Measurements from ENCODE around the gene TENT5A.

The TENT5A gene

DNA sequence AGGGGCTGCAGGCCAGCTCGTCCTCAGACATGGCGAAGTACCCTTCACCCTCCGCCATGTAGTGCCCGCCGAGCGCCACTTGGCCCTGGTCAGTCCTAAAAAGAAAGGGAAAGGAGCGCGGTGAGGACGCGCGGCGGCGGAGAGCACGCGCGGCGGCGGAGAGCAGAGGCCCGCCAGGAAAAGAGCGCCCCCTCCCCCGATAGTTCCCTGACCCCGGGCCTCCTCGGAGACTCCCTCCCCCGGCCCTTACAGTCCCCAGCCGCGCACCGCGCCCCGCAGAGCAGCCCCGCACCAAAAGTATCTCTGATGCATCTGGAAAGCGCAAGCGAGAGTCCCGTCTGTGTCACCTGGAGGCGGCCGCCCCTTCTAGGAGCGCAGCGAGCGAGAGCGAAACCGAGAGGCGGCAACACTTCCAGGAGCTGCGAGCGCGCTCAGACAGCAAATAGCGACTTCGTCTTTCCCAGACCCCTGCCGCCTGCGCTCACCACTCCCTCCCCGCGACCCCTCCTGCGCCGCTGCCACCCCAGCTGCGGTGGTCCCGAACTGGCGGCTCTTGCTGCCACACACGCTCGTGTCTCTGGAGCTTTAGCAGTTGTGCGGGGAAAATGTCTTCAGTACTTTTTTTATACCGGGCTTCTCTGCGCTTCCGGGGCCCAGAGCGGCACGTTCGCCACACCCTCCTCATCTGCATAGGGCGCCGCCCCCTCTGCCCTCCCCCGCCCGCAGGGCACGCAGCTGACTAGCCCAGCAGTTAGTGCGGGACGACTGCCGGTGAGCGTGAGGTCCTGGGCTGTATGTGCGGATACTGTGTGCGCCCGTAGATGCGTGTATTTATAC lies at the start of gene TENT5A:
Gene TENT5A (minus strand): TSS at position 598 of the 837 bp plus-strand sequence. CDS start 540 bp downstream, at position 58.
- peak within 1 kb of the TSS; percentile 92 to 99 for H3K4me3 ChIP-seq (ENCODE audit: low read depth in 1 of 2, low read length in 2 of 2)
- H3K9ac ChIP-seq (ENCODE audit: low read length), result peak within 1 kb of the TSS; percentile 81
- H3K4me1 ChIP-seq (ENCODE audit: insufficient read depth, low read length), result peaks cover 28% of the 10 kb centered on the region
- no peaks in the 10 kb centered on the region for H3K36me3 ChIP-seq (ENCODE audit: insufficient read depth, low read length)
- peak within 1 kb of the TSS; percentile 93 for H3K27ac ChIP-seq (ENCODE audit: low read depth, low read length)
- no peaks in the 10 kb centered on the region for H3K9me3 ChIP-seq (ENCODE audit: low read length)
- no peaks in the 10 kb centered on the region for H3K27me3 ChIP-seq (ENCODE audit: control insufficient read depth in 1 of 2, insufficient read depth in 2 of 2, low read length in 2 of 2)

DNA sequence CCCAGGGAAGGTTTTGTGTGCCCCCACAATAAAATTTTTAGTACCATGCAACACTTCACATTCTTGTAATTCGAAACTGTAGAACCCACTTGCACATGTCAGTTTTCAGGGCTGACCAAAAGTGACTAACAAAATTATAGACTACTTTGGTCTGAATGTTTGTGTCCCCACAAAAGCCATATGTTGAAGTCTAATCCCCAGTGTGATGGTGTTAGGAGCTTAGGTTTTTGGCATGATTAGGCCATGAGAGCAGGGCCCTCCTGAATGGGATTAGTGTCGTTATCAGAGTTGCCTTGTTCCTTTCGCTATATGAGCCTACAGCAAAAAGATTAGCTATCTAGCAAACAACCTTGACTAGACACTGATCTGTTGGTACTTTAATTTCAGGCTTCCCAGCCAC lies 49.0 kb upstream of the TENT5A start:
- Histone ChIP-seq H3K36me3 (ENCODE audit: insufficient read depth, low read length) (no peaks in the 10 kb centered on the region), H3K27me3 (ENCODE audit: control insufficient read depth in 1 of 2, insufficient read depth in 2 of 2, low read length in 2 of 2) (no peaks in the 10 kb centered on the region), H3K4me3 (ENCODE audit: low read depth in 1 of 2, low read length in 2 of 2) (no peak overlapping the region), H3K4me1 (ENCODE audit: insufficient read depth, low read length) (no peaks in the 10 kb centered on the region), H3K27ac (ENCODE audit: low read depth, low read length) (no peak overlapping the region), H3K9ac (ENCODE audit: low read length) (no peak overlapping the region), H3K9me3 (ENCODE audit: low read length) (no peaks in the 10 kb centered on the region)

DNA sequence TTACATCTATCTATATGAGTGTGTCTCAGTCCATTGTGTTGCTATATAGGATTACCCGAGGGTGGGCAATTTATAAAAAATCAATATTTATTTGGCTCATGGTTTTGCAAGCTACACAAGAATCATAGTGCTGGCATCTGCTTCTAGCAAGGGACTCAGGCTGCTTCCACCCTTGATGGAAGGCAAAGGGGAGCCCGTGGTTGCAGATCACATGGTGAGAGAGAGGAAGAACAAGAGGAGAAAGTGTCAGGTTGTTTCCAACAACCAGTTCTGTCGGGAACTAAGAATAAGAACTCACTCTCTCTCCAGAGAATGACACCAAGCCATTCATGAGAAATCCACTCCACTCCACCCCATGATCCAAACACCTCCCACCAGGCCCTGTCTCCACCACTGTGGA lies 48.2 kb upstream of the TENT5A start:
- H3K4me1 ChIP-seq (ENCODE audit: insufficient read depth, low read length), result no peaks in the 10 kb centered on the region
- no peaks in the 10 kb centered on the region for H3K36me3 ChIP-seq (ENCODE audit: insufficient read depth, low read length)
- H3K9ac ChIP-seq (ENCODE audit: low read length), result no peak overlapping the region
- H3K4me3 ChIP-seq (ENCODE audit: low read depth in 1 of 2, low read length in 2 of 2), result no peak overlapping the region
- no peaks in the 10 kb centered on the region for H3K27me3 ChIP-seq (ENCODE audit: control insufficient read depth in 1 of 2, insufficient read depth in 2 of 2, low read length in 2 of 2)
- no peaks in the 10 kb centered on the region for H3K9me3 ChIP-seq (ENCODE audit: low read length)
- H3K27ac ChIP-seq (ENCODE audit: low read depth, low read length), result no peak overlapping the region

DNA sequence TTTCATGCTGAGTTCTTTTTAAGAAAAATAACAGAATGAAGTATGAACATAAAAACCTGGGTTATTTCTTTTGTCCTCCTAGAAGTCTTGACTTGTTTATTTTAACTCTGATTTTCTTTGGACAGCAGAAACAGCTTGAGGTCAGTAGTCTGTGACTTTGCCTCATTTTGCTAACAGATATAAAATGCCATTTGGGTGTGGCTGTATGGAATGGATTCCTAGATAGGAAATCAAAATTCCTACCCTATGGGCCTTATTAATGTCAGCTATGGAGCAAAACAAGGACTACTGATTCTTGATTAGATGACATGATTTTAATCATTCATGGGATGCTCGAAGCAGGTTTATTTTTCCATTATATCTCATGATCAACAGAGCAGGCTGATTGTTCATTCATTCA lies 46.8 kb upstream of the TENT5A start:
- Histone ChIP-seq H3K9me3 (ENCODE audit: low read length) (no peaks in the 10 kb centered on the region), H3K4me3 (ENCODE audit: low read depth in 1 of 2, low read length in 2 of 2) (no peak overlapping the region), H3K27ac (ENCODE audit: low read depth, low read length) (no peak overlapping the region), H3K27me3 (ENCODE audit: control insufficient read depth in 1 of 2, insufficient read depth in 2 of 2, low read length in 2 of 2) (no peaks in the 10 kb centered on the region), H3K4me1 (ENCODE audit: insufficient read depth, low read length) (no peaks in the 10 kb centered on the region), H3K36me3 (ENCODE audit: insufficient read depth, low read length) (no peaks in the 10 kb centered on the region), H3K9ac (ENCODE audit: low read length) (no peak overlapping the region)

DNA sequence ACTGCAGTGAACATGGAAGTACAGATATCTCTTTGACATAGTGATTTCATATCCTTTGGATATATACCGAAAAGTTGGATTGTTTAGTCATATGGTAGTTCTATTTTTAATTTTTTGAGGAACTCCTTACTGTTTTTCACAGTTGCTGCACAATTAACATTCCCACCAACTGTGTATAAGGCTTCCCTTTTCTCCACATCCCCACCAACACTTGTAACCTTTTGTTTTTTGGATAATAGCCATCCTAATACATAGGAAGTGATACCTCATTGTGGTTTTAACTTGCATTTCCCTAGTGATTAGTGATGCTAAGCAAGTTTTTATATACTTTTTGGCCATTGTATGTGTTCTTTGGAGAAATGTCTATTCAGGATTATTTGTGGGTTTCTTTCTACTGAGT lies 45.1 kb upstream of the TENT5A start:
- Histone ChIP-seq H3K4me3 (ENCODE audit: low read depth in 1 of 2, low read length in 2 of 2) (no peak overlapping the region), H3K4me1 (ENCODE audit: insufficient read depth, low read length) (no peaks in the 10 kb centered on the region), H3K9me3 (ENCODE audit: low read length) (no peaks in the 10 kb centered on the region), H3K9ac (ENCODE audit: low read length) (no peak overlapping the region), H3K27ac (ENCODE audit: low read depth, low read length) (no peak overlapping the region), H3K36me3 (ENCODE audit: insufficient read depth, low read length) (no peaks in the 10 kb centered on the region), H3K27me3 (ENCODE audit: control insufficient read depth in 1 of 2, insufficient read depth in 2 of 2, low read length in 2 of 2) (no peaks in the 10 kb centered on the region)

DNA sequence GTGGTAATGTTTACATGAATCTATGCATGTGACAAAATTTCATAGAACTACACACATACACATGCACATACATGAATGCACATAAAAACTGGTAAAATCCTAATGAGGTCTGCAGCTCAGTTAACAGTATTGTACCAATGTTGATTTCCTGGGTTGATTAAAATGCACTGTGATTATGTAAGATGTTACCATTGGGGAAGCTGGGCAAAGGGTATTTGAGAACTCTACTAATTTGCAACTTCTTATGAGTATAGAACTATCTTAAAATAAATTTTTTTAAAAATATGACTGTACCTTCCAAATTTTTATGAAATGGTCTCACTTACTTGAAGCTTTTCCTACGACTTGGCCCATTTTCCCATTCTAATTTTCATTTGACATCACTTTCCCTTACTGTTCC lies 43.4 kb upstream of the TENT5A start:
- H3K9me3 ChIP-seq (ENCODE audit: low read length), result no peaks in the 10 kb centered on the region
- no peaks in the 10 kb centered on the region for H3K27me3 ChIP-seq (ENCODE audit: control insufficient read depth in 1 of 2, insufficient read depth in 2 of 2, low read length in 2 of 2)
- H3K36me3 ChIP-seq (ENCODE audit: insufficient read depth, low read length), result no peaks in the 10 kb centered on the region
- no peak overlapping the region for H3K27ac ChIP-seq (ENCODE audit: low read depth, low read length)
- H3K9ac ChIP-seq (ENCODE audit: low read length), result no peak overlapping the region
- no peak overlapping the region for H3K4me3 ChIP-seq (ENCODE audit: low read depth in 1 of 2, low read length in 2 of 2)
- no peaks in the 10 kb centered on the region for H3K4me1 ChIP-seq (ENCODE audit: insufficient read depth, low read length)

DNA sequence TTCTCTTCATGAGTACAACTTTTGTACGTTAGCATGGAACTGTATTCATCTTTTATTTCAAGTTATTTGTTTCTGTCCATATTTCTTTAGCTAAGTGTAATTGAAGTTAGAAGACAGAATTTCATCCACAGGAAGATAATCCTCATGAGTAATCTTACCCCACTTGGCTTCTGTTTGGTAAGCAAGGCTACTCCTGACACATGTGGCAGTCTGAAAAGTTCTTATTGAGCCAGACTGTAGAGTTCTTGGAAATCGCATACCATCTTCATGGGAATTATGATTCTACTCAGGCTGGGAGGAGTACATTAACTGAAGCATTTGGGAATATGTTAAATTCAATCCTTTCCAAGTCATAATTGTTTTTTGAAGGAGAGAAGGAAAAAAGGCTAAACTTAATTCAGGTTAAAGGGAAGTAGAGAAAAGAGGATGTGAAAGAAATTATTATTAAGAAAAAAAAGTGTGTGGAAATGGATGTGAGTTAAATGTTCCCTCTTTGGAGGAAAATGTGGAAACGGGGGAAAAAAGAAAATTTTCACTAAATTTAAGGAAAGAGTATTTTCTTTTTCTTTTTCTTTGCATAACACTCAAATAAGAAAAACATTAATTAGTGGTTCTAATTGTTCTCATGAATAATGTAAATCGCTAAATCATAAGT lies 41.5 kb upstream of the TENT5A start:
- H3K27ac ChIP-seq (ENCODE audit: low read depth, low read length), result no peak overlapping the region
- no peak overlapping the region for H3K9ac ChIP-seq (ENCODE audit: low read length)
- H3K9me3 ChIP-seq (ENCODE audit: low read length), result no peaks in the 10 kb centered on the region
- no peaks in the 10 kb centered on the region for H3K4me1 ChIP-seq (ENCODE audit: insufficient read depth, low read length)
- no peaks in the 10 kb centered on the region for H3K27me3 ChIP-seq (ENCODE audit: control insufficient read depth in 1 of 2, insufficient read depth in 2 of 2, low read length in 2 of 2)
- no peaks in the 10 kb centered on the region for H3K36me3 ChIP-seq (ENCODE audit: insufficient read depth, low read length)
- no peak overlapping the region for H3K4me3 ChIP-seq (ENCODE audit: low read depth in 1 of 2, low read length in 2 of 2)

DNA sequence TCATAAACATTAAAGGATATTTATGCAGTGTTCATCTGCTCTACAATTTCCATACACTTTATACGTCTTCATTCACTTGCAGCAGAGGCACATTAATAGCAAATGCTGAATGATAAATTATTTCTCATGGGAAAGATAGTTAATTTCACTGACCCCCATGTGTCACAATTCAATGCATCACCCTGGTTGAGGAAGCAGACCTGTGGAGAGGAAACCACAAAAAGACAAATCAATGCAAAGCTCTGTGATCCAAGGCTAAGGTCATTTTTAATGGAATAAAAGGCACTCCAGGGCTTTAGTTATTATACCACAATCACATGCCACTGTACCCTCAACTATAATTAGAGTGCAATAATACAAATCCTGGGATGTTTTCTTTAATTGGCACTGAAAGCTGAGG lies 40.3 kb upstream of the TENT5A start:
- Histone ChIP-seq H3K4me3 (ENCODE audit: low read depth in 1 of 2, low read length in 2 of 2) (no peak overlapping the region), H3K27me3 (ENCODE audit: control insufficient read depth in 1 of 2, insufficient read depth in 2 of 2, low read length in 2 of 2) (no peaks in the 10 kb centered on the region), H3K9ac (ENCODE audit: low read length) (no peak overlapping the region), H3K36me3 (ENCODE audit: insufficient read depth, low read length) (no peaks in the 10 kb centered on the region), H3K27ac (ENCODE audit: low read depth, low read length) (no peak overlapping the region), H3K4me1 (ENCODE audit: insufficient read depth, low read length) (no peaks in the 10 kb centered on the region), H3K9me3 (ENCODE audit: low read length) (no peaks in the 10 kb centered on the region)

- Histone ChIP-seq H3K4me1 (ENCODE audit: insufficient read depth, low read length) (no peaks in the 10 kb centered on the region), H3K9ac (ENCODE audit: low read length) (no peak overlapping the region), H3K9me3 (ENCODE audit: low read length) (no peaks in the 10 kb centered on the region), H3K27ac (ENCODE audit: low read depth, low read length) (no peak overlapping the region), H3K36me3 (ENCODE audit: insufficient read depth, low read length) (no peaks in the 10 kb centered on the region), H3K4me3 (ENCODE audit: low read depth in 1 of 2, low read length in 2 of 2) (no peak overlapping the region), H3K27me3 (ENCODE audit: control insufficient read depth in 1 of 2, insufficient read depth in 2 of 2, low read length in 2 of 2) (no peaks in the 10 kb centered on the region)
These were observed 39.3 kb upstream of the TENT5A start for GRCh38 chr6:81791756-81792155.

DNA sequence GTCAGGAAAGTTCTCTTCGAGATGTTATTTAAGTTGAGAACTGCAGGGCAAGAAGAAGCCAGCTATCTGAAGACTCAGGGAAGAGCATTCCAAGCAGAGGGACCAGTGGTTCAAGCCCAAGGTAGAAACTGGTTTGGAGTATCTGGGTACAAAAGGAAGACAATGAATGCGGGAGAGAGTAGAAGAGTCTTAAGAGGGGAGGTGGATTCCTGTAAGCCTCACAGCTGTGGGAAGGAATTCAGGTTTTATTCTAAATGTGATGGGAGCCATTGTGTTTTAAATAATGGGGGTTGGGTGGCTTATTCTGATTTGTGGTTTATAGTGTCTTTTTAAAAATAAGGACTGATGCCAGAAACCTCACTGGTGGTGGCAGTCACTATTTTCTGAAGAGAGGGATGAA lies 37.6 kb upstream of the TENT5A start:
- H3K9me3 ChIP-seq (ENCODE audit: low read length), result no peaks in the 10 kb centered on the region
- no peaks in the 10 kb centered on the region for H3K36me3 ChIP-seq (ENCODE audit: insufficient read depth, low read length)
- H3K27me3 ChIP-seq (ENCODE audit: control insufficient read depth in 1 of 2, insufficient read depth in 2 of 2, low read length in 2 of 2), result no peaks in the 10 kb centered on the region
- H3K27ac ChIP-seq (ENCODE audit: low read depth, low read length), result no peak overlapping the region
- no peaks in the 10 kb centered on the region for H3K4me1 ChIP-seq (ENCODE audit: insufficient read depth, low read length)
- H3K4me3 ChIP-seq (ENCODE audit: low read depth in 1 of 2, low read length in 2 of 2), result no peak overlapping the region
- H3K9ac ChIP-seq (ENCODE audit: low read length), result no peak overlapping the region

DNA sequence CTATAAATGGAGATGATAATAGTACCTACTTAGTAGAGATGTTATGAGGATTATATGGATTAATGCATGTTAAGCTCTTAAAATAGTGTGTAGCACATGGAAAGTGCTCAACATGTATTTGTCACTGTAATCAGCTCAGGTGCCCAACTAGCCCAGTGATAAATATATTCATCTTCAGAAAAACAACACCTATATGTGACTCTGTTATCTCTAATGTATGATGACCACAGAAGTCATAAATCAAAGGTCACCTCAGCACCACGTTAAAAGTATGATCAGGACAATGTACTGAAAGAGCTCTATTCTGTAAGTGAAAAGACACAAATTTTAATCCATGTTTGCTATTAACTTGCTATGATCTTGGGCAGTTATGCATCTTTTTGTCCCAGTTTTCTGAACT lies 36.8 kb upstream of the TENT5A start:
- Histone ChIP-seq H3K4me3 (ENCODE audit: low read depth in 1 of 2, low read length in 2 of 2) (no peak overlapping the region), H3K27me3 (ENCODE audit: control insufficient read depth in 1 of 2, insufficient read depth in 2 of 2, low read length in 2 of 2) (no peaks in the 10 kb centered on the region), H3K9ac (ENCODE audit: low read length) (no peak overlapping the region), H3K9me3 (ENCODE audit: low read length) (no peaks in the 10 kb centered on the region), H3K36me3 (ENCODE audit: insufficient read depth, low read length) (no peaks in the 10 kb centered on the region), H3K27ac (ENCODE audit: low read depth, low read length) (no peak overlapping the region), H3K4me1 (ENCODE audit: insufficient read depth, low read length) (no peaks in the 10 kb centered on the region)

GRCh38 chr6:81788748-81789147 lies 36.3 kb upstream of the TENT5A start:
- H3K9ac ChIP-seq (ENCODE audit: low read length), result no peak overlapping the region
- H3K36me3 ChIP-seq (ENCODE audit: insufficient read depth, low read length), result no peaks in the 10 kb centered on the region
- no peaks in the 10 kb centered on the region for H3K4me1 ChIP-seq (ENCODE audit: insufficient read depth, low read length)
- no peak overlapping the region for H3K4me3 ChIP-seq (ENCODE audit: low read depth in 1 of 2, low read length in 2 of 2)
- no peak overlapping the region for H3K27ac ChIP-seq (ENCODE audit: low read depth, low read length)
- H3K27me3 ChIP-seq (ENCODE audit: control insufficient read depth in 1 of 2, insufficient read depth in 2 of 2, low read length in 2 of 2), result no peaks in the 10 kb centered on the region
- H3K9me3 ChIP-seq (ENCODE audit: low read length), result no peaks in the 10 kb centered on the region

Measured in muscle layer of colon (tissue), 2 donors.